Parathyroid adenoma (tissue), 2 donors: ENCODE measurements around the gene ZNF275.

ENCODE experiments used
- H2AFZ ChIP-seq: fragments of 300-600 bp; sonication (generic); one replicate; pipeline ENCODE4 v1.7.0; 2017; ENCODE audit warnings: antibody characterized with exemption, mild to moderate bottlenecking
- H3K27ac ChIP-seq: fragments of 300-600 bp; sonication (generic); one replicate; pipeline ENCODE4 v1.7.0; 2017
- H3K27me3 ChIP-seq: fragments of 300-600 bp; sonication (generic); one replicate; pipeline ENCODE4 v1.7.0; 2017; ENCODE audit warnings: low read length; ENCODE audit not compliant: control insufficient read depth, insufficient read depth
- H3K36me3 ChIP-seq: fragments of 300-600 bp; sonication (generic); one replicate; pipeline ENCODE4 v1.7.0; 2017; ENCODE audit warnings: low read length; ENCODE audit not compliant: control insufficient read depth, insufficient read depth
- H3K4me1 ChIP-seq: fragments of 300-600 bp; sonication (generic); one replicate; pipeline ENCODE4 v1.7.0; 2017; ENCODE audit warnings: control low read depth
- H3K4me2 ChIP-seq: fragments of 300-600 bp; sonication (generic); one replicate; pipeline ENCODE4 v1.7.0; 2017; ENCODE audit warnings: low read length
- H3K4me3 ChIP-seq: fragments of 300-600 bp; sonication (generic); one replicate; pipeline ENCODE4 v1.7.0; 2017; ENCODE audit warnings: low read depth, low read length
- H3K79me2 ChIP-seq: fragments of 300-600 bp; sonication (generic); one replicate; pipeline ENCODE4 v1.7.0; 2017; ENCODE audit warnings: control low read depth
- H3K9ac ChIP-seq: fragments of 300-600 bp; sonication (generic); one replicate; pipeline ENCODE4 v1.7.0; 2017; ENCODE audit warnings: mild to moderate bottlenecking
- H3K9me3 ChIP-seq: fragments of 300-600 bp; sonication (generic); one replicate; pipeline ENCODE4 v1.7.0; 2017; ENCODE audit warnings: low read length; ENCODE audit not compliant: control insufficient read depth
- CTCF ChIP-seq: fragments of 300-600 bp; sonication (generic); IDR thresholded peaks from one replicate; pipeline ENCODE4 v1.7.0; 2017; ENCODE audit warnings: antibody characterized with exemption, mild to moderate bottlenecking
- donor health status: primary hyperparathyroidism.

ZNF275 gene

GRCh38 chrX:153379971-153380581 lies 46.1 kb downstream of the ZNF275 start:
- H3K4me3 ChIP-seq: peak overlapping the region; percentile 27

GRCh38 chrX:153380691-153381090 lies 46.7 kb downstream of the ZNF275 start:
- Histone ChIP-seq H3K9ac (no peak overlapping the region), H3K79me2 (no peaks in the 10 kb centered on the region), H2AFZ (peak overlapping the region; percentile 54), H3K4me3 (peak overlapping the region; percentile 27), H3K27me3 (no peaks in the 10 kb centered on the region), H3K27ac (peak overlapping the region; percentile 100), H3K36me3 (no peaks in the 10 kb centered on the region), H3K9me3 (no peaks in the 10 kb centered on the region), H3K4me2 (no peak overlapping the region), H3K4me1 (peaks cover 36% of the 10 kb centered on the region)
- no peak for TF ChIP-seq CTCF

More at GRCh38 chrX:153379971-153380581, 46.1 kb downstream of the ZNF275 start:
- no peak for TF ChIP-seq CTCF
- no peak overlapping the region for H3K9ac ChIP-seq
- H2AFZ ChIP-seq: peak overlapping the region; percentile 54
- peak overlapping the region; percentile 100 for H3K27ac ChIP-seq
- no peaks in the 10 kb centered on the region for H3K27me3 ChIP-seq
- H3K4me2 ChIP-seq: no peak overlapping the region
- H3K9me3 ChIP-seq: no peaks in the 10 kb centered on the region
- peaks cover 42% of the 10 kb centered on the region for H3K4me1 ChIP-seq
- no peaks in the 10 kb centered on the region for H3K79me2 ChIP-seq
- H3K36me3 ChIP-seq: no peaks in the 10 kb centered on the region

GRCh38 chrX:153381684-153382532 lies 48.0 kb downstream of the ZNF275 start:
- Histone ChIP-seq H3K4me2 (peak overlapping the region; percentile 51), H3K4me1 (peaks cover 32% of the 10 kb centered on the region), H3K9me3 (no peaks in the 10 kb centered on the region), H2AFZ (peak overlapping the region; percentile 48), H3K36me3 (no peaks in the 10 kb centered on the region), H3K27ac (peak overlapping the region; percentile 100), H3K9ac (no peak overlapping the region), H3K27me3 (no peaks in the 10 kb centered on the region), H3K79me2 (no peaks in the 10 kb centered on the region), H3K4me3 (no peak overlapping the region)
- no peak for TF ChIP-seq CTCF

- no peak for TF ChIP-seq CTCF
- no peak overlapping the region for H2AFZ ChIP-seq
- peaks cover 32% of the 10 kb centered on the region for H3K4me1 ChIP-seq
- no peaks in the 10 kb centered on the region for H3K79me2 ChIP-seq
- no peak overlapping the region for H3K9ac ChIP-seq
- H3K36me3 ChIP-seq: no peaks in the 10 kb centered on the region
- H3K4me2 ChIP-seq: no peak overlapping the region
- H3K4me3 ChIP-seq: no peak overlapping the region
- H3K27me3 ChIP-seq: no peaks in the 10 kb centered on the region
- no peaks in the 10 kb centered on the region for H3K9me3 ChIP-seq
- peak overlapping the region; percentile 100 for H3K27ac ChIP-seq
Measured at GRCh38 chrX:153382563-153383482, 48.9 kb downstream of the ZNF275 start.
